OCI-LY3 (cell line): Measurements from ENCODE around the gene MYO16.

Source experiments
- H2AFZ ChIP-seq: fragments of 200-600, 300-600 bp; shearing (Covaris generic); 2 replicates; pipeline ENCODE4 v1.6.0; 2014; ENCODE audit warnings: antibody characterized with exemption, low read depth, low read length
- H3K27ac ChIP-seq: fragments of 200-600, 300-600 bp; sonication (generic); 2 replicates; pipeline ENCODE4 v1.5.1; 2014; ENCODE audit warnings: mild to moderate bottlenecking, low read length, moderate library complexity, mixed read lengths
- H3K27me3 ChIP-seq: fragments of 200-600, 300-600 bp; sonication (generic); 2 replicates; pipeline ENCODE4 v1.6.1; 2014; ENCODE audit warnings: low read depth, low read length, mixed read lengths
- H3K36me3 ChIP-seq: fragments of 200-600, 300-600 bp; sonication (generic); replicated peaks from 2 replicates; pipeline ENCODE3; 2014; ENCODE audit warnings: low read depth, low read length, mixed read lengths
- H3K4me1 ChIP-seq: fragments of 300-600, 200-600 bp; sonication (generic); 2 replicates; pipeline ENCODE4 v1.6.1; 2014; ENCODE audit warnings: low read length, mixed read lengths
- H3K4me2 ChIP-seq: fragments of 200-600, 300-600 bp; sonication (generic); 2 replicates; pipeline ENCODE4 v1.6.1; 2014; ENCODE audit warnings: low read length, mixed read lengths
- H3K4me3 ChIP-seq: fragments of 300-600, 200-600 bp; sonication (generic); 2 replicates; pipeline ENCODE4 v1.5.1; 2014; ENCODE audit warnings: antibody characterized with exemption, mild to moderate bottlenecking, low read length, moderate library complexity
- H3K79me2 ChIP-seq: fragments of 300-600, 200-600 bp; shearing (Covaris generic); 2 replicates; pipeline ENCODE4 v1.6.1; 2014; ENCODE audit warnings: mild to moderate bottlenecking, low read length, mixed read lengths
- H3K9ac ChIP-seq: fragments of 300-600, 200-600 bp; shearing (Covaris generic); 2 replicates; pipeline ENCODE4 v1.6.0; 2014; ENCODE audit warnings: mild to moderate bottlenecking, low read length, moderate library complexity
- H3K9me3 ChIP-seq: fragments of 200-600, 300-600 bp; shearing (Covaris generic); 2 replicates; pipeline ENCODE4 v1.6.1; 2014; ENCODE audit warnings: low read length, mixed read lengths; ENCODE audit not compliant: insufficient read depth
- H4K20me1 ChIP-seq: fragments of 200-600, 300-600 bp; sonication (generic); 2 replicates; pipeline ENCODE4 v1.6.1; 2016; ENCODE audit warnings: low read length, mixed read lengths; ENCODE audit not compliant: insufficient read depth
- EZH2phosphoT487 ChIP-seq: fragments of 200-600 bp; shearing (Covaris generic); IDR thresholded peaks from 2 replicates; pipeline ENCODE4 v1.6.1; 2018; ENCODE audit warnings: antibody characterized with exemption, mixed run types, low read depth
- TF ChIP-seq, protein P1 (sequence below): fragments of 200-600, 300-600 bp; sonication (generic); IDR thresholded peaks from 2 replicates; pipeline ENCODE4 v1.5.1; 2014; ENCODE audit warnings: antibody characterized with exemption, low read length, low read depth

Gene MYO16

DNA sequence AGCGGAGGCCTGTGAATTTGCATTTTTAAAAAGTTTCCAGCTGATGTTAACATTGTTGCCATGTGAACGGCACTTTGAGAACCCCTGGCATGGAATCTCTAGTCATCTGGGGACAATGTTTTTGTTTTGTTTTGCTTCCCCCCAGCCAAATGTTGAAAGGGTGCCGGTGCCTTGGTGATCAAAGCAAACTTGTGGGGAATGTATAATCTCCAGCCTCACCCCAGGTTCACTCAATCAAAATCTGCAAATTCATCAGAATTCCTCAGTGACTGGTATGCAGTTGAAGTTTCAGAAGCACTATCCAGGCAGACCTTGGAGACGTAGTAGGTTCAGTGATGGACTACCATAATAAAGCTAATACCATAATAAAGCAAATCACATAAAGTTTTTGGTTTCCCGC is 428.7 kb downstream of the MYO16 start:
- Histone ChIP-seq H3K4me3 (no peak overlapping the region), H3K27me3 (0 out of 2 replicates have a peak, but pooled peaks cover 2% of the 10 kb centered on the region), H3K36me3 (no peaks in the 10 kb centered on the region), H3K4me2 (no peak overlapping the region), H4K20me1 (no peaks in the 10 kb centered on the region), H3K9ac (no peak overlapping the region), H2AFZ (no peak overlapping the region), H3K9me3 (no peaks in the 10 kb centered on the region), H3K79me2 (no peaks in the 10 kb centered on the region), H3K27ac (no peak overlapping the region), H3K4me1 (no peaks in the 10 kb centered on the region)
- TF ChIP-seq EZH2phosphoT487, result no peak

DNA sequence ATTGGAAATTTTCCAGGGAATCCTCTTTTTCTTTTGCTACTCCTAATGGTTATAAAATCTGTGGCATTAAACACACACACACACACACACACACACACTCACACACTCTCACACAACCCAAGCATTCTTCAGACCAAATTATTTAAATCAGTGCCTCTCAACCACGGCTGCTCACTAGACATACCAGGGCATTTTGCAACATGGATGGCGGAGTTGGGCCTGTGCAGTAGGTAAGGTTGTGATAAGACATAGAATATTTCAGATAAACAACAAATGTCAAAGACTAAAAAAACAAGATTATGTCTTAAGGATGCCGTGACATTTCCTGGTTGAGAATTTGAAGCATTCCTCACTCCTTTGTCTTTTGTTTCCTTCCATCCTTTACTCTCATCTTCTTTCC is 443.1 kb downstream of the MYO16 start:
- no peaks in the 10 kb centered on the region for H3K36me3 ChIP-seq
- no peaks in the 10 kb centered on the region for H3K27me3 ChIP-seq
- H3K9ac ChIP-seq, result no peak overlapping the region
- H3K79me2 ChIP-seq, result no peaks in the 10 kb centered on the region
- H4K20me1 ChIP-seq, result no peaks in the 10 kb centered on the region
- no peak overlapping the region for H3K4me2 ChIP-seq
- H2AFZ ChIP-seq, result no peak overlapping the region
- H3K4me1 ChIP-seq, result no peaks in the 10 kb centered on the region
- TF ChIP-seq, protein P1, sequence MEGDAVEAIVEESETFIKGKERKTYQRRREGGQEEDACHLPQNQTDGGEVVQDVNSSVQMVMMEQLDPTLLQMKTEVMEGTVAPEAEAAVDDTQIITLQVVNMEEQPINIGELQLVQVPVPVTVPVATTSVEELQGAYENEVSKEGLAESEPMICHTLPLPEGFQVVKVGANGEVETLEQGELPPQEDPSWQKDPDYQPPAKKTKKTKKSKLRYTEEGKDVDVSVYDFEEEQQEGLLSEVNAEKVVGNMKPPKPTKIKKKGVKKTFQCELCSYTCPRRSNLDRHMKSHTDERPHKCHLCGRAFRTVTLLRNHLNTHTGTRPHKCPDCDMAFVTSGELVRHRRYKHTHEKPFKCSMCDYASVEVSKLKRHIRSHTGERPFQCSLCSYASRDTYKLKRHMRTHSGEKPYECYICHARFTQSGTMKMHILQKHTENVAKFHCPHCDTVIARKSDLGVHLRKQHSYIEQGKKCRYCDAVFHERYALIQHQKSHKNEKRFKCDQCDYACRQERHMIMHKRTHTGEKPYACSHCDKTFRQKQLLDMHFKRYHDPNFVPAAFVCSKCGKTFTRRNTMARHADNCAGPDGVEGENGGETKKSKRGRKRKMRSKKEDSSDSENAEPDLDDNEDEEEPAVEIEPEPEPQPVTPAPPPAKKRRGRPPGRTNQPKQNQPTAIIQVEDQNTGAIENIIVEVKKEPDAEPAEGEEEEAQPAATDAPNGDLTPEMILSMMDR, result no peak
- TF ChIP-seq EZH2phosphoT487, result no peak
- no peak overlapping the region for H3K27ac ChIP-seq
- no peak overlapping the region for H3K4me3 ChIP-seq
- H3K9me3 ChIP-seq, result peaks cover 9% of the 10 kb centered on the region; the same call in 1 of the 2 replicates

DNA sequence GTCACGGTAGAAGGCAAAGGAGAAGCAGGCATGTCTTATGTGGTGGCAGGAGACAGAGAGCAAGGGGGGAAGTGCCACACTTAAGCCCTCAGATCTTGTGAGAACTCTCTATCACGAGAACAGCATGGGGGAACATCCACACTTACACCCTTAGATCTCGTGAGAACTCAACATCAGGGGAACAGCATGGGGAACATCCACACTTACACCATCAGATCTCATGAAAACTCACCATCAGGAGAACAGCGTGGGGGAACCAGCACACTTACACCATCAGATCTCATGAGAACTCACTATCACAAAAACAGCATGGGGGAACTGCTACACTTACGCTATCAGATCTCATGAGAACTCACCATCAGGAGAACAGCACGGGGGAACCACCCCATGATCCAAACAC is 445.0 kb downstream of the MYO16 start:
- Histone ChIP-seq H3K79me2 (no peaks in the 10 kb centered on the region), H3K4me3 (no peak overlapping the region), H4K20me1 (no peaks in the 10 kb centered on the region), H2AFZ (no peak overlapping the region), H3K4me2 (no peak overlapping the region), H3K27me3 (no peaks in the 10 kb centered on the region), H3K4me1 (no peaks in the 10 kb centered on the region), H3K9me3 (peaks cover 2% of the 10 kb centered on the region; the same call in 1 of the 2 replicates), H3K36me3 (no peaks in the 10 kb centered on the region), H3K9ac (no peak overlapping the region), H3K27ac (no peak overlapping the region)
- TF ChIP-seq, protein P1, result no peak
- no peak for TF ChIP-seq EZH2phosphoT487

DNA sequence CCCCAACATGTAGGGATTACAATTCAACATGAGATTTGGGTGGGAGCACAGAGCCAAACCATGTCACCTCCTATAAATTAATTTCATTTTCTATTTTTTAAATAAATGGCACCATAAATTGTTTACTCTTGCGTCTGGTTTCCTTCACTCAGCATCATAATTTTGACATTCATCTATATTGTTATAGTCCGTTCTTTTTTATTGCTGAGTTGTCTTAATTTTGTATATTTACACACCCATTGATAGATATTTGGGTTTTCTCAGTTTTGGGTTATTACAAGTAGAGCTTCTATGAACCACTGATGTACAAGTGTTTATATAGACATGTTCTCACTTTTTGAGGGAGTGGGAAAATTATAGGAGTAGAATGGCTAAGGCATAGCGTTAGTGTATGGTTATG is 445.4 kb downstream of the MYO16 start:
- Histone ChIP-seq H3K27ac (no peak overlapping the region), H3K9ac (no peak overlapping the region), H3K4me1 (no peaks in the 10 kb centered on the region), H3K36me3 (no peaks in the 10 kb centered on the region), H3K27me3 (no peaks in the 10 kb centered on the region), H3K79me2 (no peaks in the 10 kb centered on the region), H2AFZ (no peak overlapping the region), H3K4me2 (no peak overlapping the region), H4K20me1 (no peaks in the 10 kb centered on the region), H3K4me3 (no peak overlapping the region), H3K9me3 (no peaks in the 10 kb centered on the region; the same call in 1 of the 2 replicates)
- TF ChIP-seq, protein P1, result no peak
- TF ChIP-seq EZH2phosphoT487, result no peak
